HG03432 (cell line): ENCODE results near the gene EVL.
"Not testable (repeated sequence)": the region's sequence is repeated elsewhere in the genome, so short reads cannot be mapped to it uniquely, and the experiment has no call there.

Experiments used
- ATAC-seq: cut with Tn5 transposase; IDR thresholded peaks from one replicate; pipeline ENCODE4 v1.9.1; 2021; ENCODE audit warnings: mild to moderate bottlenecking, moderate library complexity; ENCODE audit not compliant: unreplicated experiment

The EVL gene

DNA sequence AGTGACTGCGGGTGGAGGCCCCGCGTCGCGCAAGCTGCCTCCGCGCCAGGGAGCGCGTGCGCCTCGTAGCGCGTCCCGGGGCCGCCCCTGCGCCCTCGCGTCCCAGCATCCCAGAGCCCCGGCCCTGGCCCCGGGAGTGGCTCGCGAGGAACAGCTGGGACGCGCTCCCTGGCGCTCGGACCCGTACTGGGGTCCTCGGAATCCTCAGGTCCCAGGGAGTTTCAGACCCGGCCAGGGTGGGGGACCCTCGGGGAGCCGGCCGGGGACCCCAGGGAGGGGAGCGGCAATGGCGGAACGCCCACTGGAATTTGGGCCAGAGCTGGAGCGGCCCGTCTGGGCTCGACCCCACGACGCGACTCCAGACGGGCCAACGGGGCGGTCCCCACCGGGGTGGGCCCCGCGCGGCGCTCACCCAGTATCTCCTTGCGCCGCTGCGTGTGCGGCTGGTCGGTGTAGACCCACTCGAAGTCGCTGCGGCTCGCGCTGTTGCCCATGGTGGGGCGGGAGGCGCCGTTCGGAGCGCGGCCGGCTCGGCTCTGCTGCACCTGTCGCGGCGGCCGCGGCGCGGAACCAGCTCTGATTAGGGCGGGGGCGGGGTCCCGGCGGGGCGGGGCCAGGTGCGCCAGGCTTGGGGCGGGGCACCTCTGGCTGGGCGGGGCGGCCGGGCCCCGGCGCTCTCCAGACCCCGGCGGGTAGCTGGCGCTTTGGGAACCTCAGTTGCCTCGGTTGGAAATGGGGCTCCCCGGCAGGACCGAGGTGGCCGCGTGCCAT is 94.1 kb downstream of the EVL start, which contains the start of gene DEGS2:
Gene DEGS2 (minus strand): TSS at position 552 of the 771 bp plus-strand sequence. CDS start 58 bp downstream, at position 494.
- ATAC-seq = peak; percentile 62

- peak; percentile 41 for ATAC-seq
Observed at GRCh38 chr14:100159865-100160533, 94.8 kb downstream of the EVL start.

GRCh38 chr14:100160534-100160916 is 95.3 kb downstream of the EVL start:
- no peak for ATAC-seq

DNA sequence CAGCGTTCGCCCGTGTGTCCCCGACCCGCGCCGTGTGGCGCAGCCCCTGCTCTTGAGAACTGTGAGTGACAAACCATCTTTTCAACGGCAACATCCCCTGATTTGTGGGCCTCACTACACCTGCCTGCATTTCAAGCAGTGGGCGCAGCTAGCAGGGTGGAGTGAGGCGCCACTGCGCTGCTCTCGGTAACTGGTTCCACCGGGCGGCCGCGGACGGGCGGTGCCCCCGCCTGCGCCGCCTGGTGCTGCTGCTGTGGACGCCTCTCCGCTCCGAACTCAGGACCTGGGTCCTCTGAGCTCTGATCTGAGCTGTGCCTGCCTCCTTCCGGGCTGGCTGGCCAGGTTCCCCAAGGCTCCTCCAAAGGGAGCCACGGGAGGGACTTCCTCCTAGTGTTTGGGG is 100.2 kb downstream of the EVL start:
- ATAC-seq = no peak

DNA sequence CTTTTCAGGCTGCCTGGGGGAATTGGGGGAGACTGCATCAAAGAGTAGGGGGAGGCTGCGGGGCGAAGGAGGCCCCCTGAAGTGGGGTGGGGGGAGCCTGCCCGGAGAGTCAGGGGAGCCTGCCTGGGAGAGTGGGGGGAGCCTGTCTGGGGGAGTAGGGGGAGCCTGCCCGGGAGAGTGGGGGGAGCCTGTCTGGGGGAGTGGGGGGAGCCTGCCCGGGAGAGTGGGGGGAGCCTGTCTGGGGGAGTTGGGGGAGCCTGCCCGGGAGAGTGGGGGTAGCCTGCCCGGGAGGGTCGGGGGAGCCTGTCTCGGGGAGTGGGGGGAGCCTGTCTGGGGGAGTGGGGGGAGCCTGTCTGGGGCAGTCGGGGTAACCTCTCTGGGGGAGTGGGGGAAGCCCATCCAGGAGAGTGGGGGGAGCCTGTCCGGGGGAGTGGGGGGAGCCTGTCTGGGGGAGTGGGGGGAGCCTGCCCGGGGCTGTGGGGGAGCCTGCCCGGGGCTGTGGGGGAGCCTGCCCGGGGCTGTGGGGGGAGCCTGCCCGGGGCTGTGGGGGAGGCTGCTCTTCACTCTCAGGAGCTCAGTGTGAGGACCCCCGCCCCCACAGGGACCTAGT is 100.7 kb downstream of the EVL start:
- no peak for ATAC-seq

GRCh38 chr14:100168506-100168905 is 103.3 kb downstream of the EVL start:
- no peak for ATAC-seq

DNA sequence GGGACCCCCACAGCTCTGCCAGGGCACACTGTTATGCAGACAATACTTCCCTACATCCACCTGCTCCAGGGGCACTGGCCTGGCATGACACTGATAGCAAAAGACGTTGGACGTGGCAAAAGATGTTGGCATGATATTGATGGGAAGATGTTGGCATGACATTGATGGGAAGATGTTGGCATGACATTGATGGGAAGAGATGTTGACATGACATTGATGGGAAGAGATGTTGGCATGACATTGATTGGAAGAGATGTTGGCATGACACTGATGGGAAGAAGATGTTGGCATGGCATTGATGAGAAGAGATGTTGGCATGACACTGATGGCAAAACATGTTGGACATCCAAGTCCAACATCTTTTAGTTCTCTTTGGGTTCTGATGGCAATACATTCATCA is 105.7 kb downstream of the EVL start:
- no peak for ATAC-seq

DNA sequence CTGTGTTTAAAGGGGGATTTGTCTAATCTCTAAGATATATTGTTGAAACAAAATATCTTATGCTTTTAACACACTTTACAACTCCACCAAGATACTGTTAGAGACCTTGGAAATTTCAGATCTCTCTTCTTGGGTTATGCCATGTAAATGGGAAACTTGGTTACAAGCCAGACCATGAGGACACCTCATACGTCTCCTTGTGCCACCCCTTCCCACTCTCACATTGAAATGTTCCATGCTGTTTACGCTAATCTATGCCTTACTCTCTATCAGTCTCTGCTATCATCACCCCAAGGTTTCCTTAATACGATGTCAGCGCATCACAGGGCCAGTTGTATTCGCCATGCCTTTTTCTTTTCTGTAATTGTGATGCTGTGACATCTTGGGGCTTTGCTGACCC is 107.6 kb downstream of the EVL start:
- no peak for ATAC-seq

- ATAC-seq = no peak
Observed at GRCh38 chr14:100173353-100173752, 108.1 kb downstream of the EVL start.

GRCh38 chr14:100176811-100177327 is 111.6 kb downstream of the EVL start:
- ATAC-seq = no peak

DNA sequence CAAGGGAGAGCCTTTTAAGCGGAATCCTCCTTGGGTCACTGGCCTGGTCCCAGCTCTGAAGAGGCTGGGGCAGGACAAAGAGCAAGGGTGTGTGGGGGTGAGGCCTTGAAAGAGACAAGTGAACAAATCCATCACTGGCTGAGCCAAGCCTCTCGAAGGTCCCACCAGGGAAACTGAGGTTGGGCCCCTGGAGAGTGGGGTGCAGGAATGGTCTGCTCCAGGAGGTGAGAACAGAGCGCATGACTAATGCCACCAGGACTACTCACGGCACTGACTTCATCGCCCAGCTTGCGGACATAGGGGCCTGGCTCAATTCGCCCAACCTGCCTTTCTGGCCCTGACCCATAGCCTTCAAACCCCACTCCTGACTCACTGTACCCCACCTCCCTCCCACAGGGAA is 113.5 kb downstream of the EVL start:
- ATAC-seq = no peak

DNA sequence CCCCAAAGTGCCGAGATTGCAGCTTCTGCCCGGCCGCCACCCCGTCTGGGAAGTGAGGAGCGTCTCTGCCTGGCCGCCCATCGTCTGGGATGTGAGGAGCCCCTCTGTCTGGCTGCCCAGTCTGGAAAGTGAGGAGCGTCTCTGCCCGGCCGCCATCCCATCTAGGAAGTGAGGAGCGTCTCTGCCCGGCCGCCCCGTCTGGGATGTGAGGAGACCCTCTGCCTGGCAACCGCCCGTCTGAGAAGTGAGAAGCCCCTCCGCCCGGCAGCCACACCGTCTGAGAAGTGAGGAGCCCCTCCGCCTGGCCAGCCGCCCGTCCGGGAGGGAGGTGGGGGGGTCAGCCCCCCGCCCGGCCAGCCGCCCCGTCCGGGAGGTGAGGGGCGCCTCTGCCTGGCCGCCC is 115.4 kb downstream of the EVL start:
- not testable (repeated sequence) for ATAC-seq

DNA sequence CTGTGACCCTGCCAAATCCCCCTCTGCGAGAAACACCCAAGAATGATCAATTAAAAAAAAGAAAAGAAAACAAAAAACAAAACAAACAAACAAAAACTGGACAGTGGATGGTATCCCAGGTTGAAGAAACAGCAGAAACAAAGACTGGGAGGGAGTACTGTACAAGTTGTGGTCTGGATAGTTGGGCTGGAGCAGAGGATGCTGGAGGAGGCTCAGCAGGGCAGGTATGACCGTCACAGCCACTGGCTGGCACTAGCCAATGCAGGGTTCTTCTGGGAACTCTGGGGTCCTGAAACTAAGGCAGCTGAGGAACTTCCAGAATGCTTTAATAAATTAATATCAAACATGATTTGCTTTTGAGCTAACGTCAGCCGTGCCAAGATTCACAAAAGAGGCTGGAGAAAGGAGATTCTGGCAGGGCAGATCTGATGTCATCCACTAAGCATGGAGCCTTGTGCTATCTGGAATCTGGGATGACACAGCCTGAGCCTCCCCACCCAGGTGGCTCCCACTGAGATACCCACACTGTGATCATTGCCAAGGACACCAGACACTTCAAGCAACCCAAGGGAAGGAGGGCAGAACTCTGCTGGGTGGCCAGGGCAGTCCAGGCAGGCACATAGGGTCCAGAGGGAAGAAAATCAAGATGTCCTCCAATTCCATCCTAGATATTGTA is 116.8 kb downstream of the EVL start:
- ATAC-seq = not testable (repeated sequence)

DNA sequence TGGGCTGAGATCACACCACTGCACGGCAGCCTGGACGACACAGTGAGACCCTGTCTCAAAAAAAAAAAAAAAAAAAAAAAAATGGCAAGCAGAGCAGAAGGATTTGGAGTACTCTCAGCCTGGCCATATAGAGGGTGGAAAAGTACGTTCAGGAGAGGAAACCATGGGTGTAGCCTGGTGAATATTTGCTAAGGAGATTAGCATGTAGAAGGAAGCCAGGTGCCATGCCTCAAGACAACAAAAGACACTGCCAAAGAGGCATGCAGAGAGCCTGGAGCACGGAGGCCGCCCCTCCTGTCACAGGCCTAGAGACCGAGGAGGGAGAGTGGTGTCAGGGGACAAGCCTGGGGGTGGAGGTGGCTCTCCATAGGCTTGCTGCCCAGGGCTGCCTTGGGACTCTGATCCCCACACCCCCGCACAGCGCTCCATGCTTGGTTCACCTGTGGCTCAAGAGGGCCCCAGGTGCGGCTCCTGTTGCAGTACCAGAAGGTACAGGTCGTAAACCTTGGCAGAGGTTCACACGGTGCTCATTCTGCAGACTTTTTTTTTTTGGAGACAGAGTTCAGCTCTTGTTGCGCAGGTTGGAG is 122.1 kb downstream of the EVL start:
- no peak for ATAC-seq

DNA sequence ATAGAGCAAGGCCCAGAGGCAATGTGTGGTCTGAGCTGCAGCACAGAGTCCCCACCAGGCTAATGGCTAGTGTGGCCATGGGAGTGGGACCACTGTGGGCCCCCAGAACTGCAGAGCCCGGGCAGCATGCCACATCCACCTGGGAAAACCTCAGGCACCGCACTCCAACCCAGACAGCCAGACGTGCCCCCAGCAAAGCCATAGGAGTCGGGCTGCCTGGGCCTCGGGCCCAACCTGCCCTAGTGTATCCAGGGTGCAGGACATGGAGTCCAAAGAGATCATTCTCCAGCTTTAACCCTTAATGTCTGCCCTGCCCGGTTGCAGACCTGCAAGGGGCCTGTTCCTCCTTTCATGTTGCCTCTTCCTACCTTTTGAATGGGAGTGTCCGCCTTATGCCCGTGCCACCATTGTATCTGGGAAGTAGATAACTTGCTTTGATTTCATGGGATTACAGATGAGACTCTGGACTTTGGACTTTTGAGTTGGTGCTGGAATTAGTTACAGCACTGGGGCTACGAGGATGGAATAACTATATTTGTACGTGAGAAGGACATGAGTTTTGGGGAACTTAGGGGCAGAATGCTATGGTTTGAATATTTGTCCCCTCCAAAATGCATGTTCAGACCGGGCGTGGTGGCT is 123.3 kb downstream of the EVL start:
- ATAC-seq = no peak

DNA sequence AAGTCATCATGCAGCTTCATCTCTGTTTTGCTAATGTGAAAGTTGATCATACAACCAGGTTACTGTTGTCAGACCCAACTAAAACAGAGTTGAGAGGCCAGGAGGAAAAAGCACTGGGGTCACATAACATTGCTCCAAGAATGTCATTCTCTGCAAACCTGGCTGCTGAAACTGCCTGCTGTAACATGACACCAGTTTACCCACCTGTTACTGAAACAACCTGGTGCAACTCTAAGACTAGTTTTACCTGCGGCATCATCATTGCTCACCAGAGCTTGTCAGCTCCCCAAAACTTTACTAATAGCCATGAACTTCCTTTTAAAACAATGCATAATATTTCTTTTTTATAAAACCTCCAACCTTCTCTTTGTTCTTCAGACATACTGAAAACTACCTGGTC is 124.9 kb downstream of the EVL start:
- no peak for ATAC-seq

- ATAC-seq = no peak
Observed at GRCh38 chr14:100191584-100192249, 126.5 kb downstream of the EVL start.

GRCh38 chr14:100192250-100192671 is 127.0 kb downstream of the EVL start:
- no peak for ATAC-seq

GRCh38 chr14:100192672-100193416 is 127.6 kb downstream of the EVL start:
- ATAC-seq = peak; percentile 98
